Esophagus muscularis mucosa (tissue), 4 donors: Measurements from ENCODE around the gene DENND2C. TPM values are rescaled to one million over a fixed set of nuclear protein-coding genes. Genes with fewer than 3 reads are reported as not detected.
A peak's percentile ranks its signal among the peaks of the same experiment; 100 is the strongest.

Source experiments
- DNase-seq: peaks from one replicate; pipeline ENCODE4 v3.0.0-alpha.2; 2017; ENCODE audit errors: extremely low spot score
- H3K27ac ChIP-seq, 4 donors: fragments of 200-600 bp; sonication (generic); replicated peaks in 1 of 4; 1 replicate in 3 of 4; 2 replicates in 1 of 4; pipeline ENCODE4 v1.5.1; 2016 to 2019; ENCODE audit warnings: mild to moderate bottlenecking in 1 of 4
- H3K27me3 ChIP-seq, 4 donors: fragments of 200-600 bp; sonication (generic); one replicate each; pipeline versions ENCODE4 v1.5.1 to v1.6.0; 2016 to 2019
- H3K36me3 ChIP-seq, 4 donors: fragments of 200-600 bp; sonication (generic); one replicate each; pipeline ENCODE4 v1.5.1; 2016 to 2019
- H3K4me1 ChIP-seq, 4 donors: fragments of 200-600 bp; sonication (generic); one replicate each; pipeline ENCODE4 v1.5.1; 2016 to 2019
- H3K4me3 ChIP-seq, 4 donors: fragments of 200-600 bp; sonication (generic); 1 replicate in 2 of 4; 2 replicates in 2 of 4; pipeline ENCODE4 v1.5.1; 2016 to 2019; ENCODE audit warnings: mild to moderate bottlenecking in 4 of 4, moderate library complexity in 1 of 4
- H3K9me3 ChIP-seq, 4 donors: fragments of 200-600 bp; sonication (generic); 1 replicate in 3 of 4; 2 replicates in 1 of 4; pipeline ENCODE4 v1.5.1; 2016 to 2019
- EP300 ChIP-seq: sonication (generic); formaldehyde crosslinking; IDR thresholded peaks from one replicate; pipeline ENCODE4 v1.6.1; 2017; ENCODE audit warnings: antibody characterized with exemption
- POLR2A ChIP-seq: fragments of 450-650 bp; IDR thresholded peaks from one replicate; pipeline ENCODE4 v1.6.1; 2017; ENCODE audit warnings: antibody characterized with exemption, moderate library complexity, mild to moderate bottlenecking, low read depth
- POLR2AphosphoS5 ChIP-seq, 2 donors: sonication (generic); formaldehyde crosslinking; IDR thresholded peaks; one replicate each; pipeline ENCODE4 v1.6.1; 2017; ENCODE audit warnings: antibody characterized with exemption in 2 of 2
- WGBS: methylation state at CpG from one replicate; pipeline ENCODE4 v1.1.5; 2018; 5-methylcytosine and 5-hydroxymethylcytosine counted together
- intact Hi-C: fragments of 100-400 bp; cut with DNase I; formaldehyde crosslinking; loops from one replicate; pipeline ENCODE4 v1.15.1; 2023
- total RNA-seq, 4 donors: library from RNA; depleted of rRNA; stranded (reverse); fragments of >200 nt; gene quantifications; one replicate each; pipeline versions ENCODE4 v1.1.0 to v1.2.1, GENCODE V29; 2016
- TF ChIP-seq, protein P1 (sequence below), 3 experiments: fragments of 200-600 bp in 2 of 3; fragments of 450-650 bp in 1 of 3; sonication (generic) in 2 of 3; IDR thresholded peaks; one replicate each; pipeline ENCODE4 v1.5.1; 2017 to 2019; ENCODE audit warnings: antibody characterized with exemption in 3 of 3, mild to moderate bottlenecking in 2 of 3, moderate library complexity in 1 of 3

The DENND2C gene
- total RNA-seq, 4 donors from 2014 or later = 1.2 to 2.5 (median 2.0) TPM

DNA sequence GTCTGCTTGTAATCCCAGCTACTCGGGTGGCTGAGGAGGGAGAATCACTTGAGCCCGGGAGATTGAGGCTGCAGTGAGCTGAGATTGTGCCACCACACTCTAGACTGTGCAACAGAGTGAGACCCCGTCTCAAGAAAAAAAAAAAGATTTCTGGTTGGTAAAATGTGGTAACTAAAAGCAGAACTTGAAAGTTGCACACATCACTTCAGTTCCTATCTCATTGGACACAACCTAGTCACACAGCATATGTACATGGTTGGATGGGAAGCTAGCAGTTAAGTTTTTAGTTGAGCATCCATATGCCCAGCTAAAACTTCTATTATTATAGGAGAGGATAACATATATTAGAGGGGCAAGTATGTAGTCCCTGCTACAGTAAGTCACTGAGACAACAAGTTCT, 110.5 kb downstream of the DENND2C start:
- no peak overlapping the region for H3K4me3 ChIP-seq
- no peak overlapping the region for H3K27ac ChIP-seq
- intact Hi-C loops = no loop called here
- no peak for DNase-seq
- no peaks in the 10 kb centered on the region for H3K9me3 ChIP-seq
- peaks cover 0 to under 1% (median 0%) of the 10 kb centered on the region in 4 donors for H3K36me3 ChIP-seq
- no peaks in the 10 kb centered on the region for H3K27me3 ChIP-seq
- no peak for TF ChIP-seq POLR2AphosphoS5 (IDR thresholded peaks at IDR 0.05)
- TF ChIP-seq POLR2A = no peak
- TF ChIP-seq, protein P1, sequence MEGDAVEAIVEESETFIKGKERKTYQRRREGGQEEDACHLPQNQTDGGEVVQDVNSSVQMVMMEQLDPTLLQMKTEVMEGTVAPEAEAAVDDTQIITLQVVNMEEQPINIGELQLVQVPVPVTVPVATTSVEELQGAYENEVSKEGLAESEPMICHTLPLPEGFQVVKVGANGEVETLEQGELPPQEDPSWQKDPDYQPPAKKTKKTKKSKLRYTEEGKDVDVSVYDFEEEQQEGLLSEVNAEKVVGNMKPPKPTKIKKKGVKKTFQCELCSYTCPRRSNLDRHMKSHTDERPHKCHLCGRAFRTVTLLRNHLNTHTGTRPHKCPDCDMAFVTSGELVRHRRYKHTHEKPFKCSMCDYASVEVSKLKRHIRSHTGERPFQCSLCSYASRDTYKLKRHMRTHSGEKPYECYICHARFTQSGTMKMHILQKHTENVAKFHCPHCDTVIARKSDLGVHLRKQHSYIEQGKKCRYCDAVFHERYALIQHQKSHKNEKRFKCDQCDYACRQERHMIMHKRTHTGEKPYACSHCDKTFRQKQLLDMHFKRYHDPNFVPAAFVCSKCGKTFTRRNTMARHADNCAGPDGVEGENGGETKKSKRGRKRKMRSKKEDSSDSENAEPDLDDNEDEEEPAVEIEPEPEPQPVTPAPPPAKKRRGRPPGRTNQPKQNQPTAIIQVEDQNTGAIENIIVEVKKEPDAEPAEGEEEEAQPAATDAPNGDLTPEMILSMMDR (IDR thresholded peaks at IDR 0.05) = no peak
- no peak for TF ChIP-seq EP300
- H3K4me1 ChIP-seq = no peaks in the 10 kb centered on the region
- 89% methylated on average over 3 of the region's 3 CpGs for WGBS

DNA sequence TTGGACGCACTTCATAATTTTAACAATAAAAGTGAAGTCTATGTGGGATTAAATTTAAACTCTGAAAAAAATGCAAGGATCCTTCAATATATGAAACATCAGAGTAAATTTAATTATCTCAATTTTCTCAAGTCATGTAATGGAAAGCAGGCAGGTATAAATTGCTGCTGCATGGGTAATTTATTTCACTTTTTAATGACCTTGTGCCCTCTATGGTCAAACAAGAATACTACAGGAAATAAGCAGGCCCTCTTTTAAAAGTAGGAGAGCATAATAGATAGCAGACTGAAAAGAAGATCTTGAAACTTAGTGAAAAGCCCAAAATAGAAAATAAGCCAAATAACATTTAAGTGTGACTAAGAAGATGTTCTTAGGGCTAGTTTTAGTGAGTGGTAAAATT, 111.3 kb downstream of the DENND2C start:
- no peaks in the 10 kb centered on the region for H3K36me3 ChIP-seq
- no peaks in the 10 kb centered on the region for H3K27me3 ChIP-seq
- 56% methylated on average over 1 of the region's 1 CpG for WGBS
- no peaks in the 10 kb centered on the region for H3K9me3 ChIP-seq
- H3K4me3 ChIP-seq = no peak overlapping the region
- no peaks in the 10 kb centered on the region for H3K4me1 ChIP-seq
- no peak overlapping the region for H3K27ac ChIP-seq
- TF ChIP-seq, protein P1 (IDR thresholded peaks at IDR 0.05) = peak; percentile 9 to 26 (median 11)
- TF ChIP-seq POLR2AphosphoS5 (IDR thresholded peaks at IDR 0.05) = no peak
- intact Hi-C loops = no loop called here
- no peak for DNase-seq

DNA sequence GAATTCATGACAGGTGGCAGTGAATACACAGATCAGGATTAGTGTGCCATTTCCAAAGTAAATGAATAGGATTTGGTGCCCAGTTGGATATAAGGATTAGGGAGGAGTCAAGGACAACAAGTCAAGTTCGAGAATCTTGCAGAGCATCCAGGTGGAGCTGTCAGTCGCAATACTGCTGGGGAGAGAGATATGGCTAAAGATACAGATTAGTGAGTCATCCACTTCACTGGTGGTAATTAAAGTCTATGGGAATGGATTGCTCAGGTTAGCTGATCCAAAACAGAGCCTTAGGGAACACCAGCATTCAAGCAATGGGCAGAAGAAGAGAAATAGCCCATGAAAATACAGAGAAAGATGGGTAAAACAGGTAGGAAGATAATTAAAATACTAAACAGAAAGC, 115.3 kb downstream of the DENND2C start:
- H3K27me3 ChIP-seq = no peaks in the 10 kb centered on the region
- H3K27ac ChIP-seq = no peak overlapping the region
- 94% methylated on average over 2 of the region's 2 CpGs for WGBS
- no peak overlapping the region for H3K4me3 ChIP-seq
- no peaks in the 10 kb centered on the region for H3K4me1 ChIP-seq
- TF ChIP-seq EP300 = no peak
- no peak for TF ChIP-seq POLR2A
- TF ChIP-seq POLR2AphosphoS5 (IDR thresholded peaks at IDR 0.05) = no peak
- TF ChIP-seq, protein P1 (IDR thresholded peaks at IDR 0.05) = no peak
- H3K36me3 ChIP-seq = no peaks in the 10 kb centered on the region
- H3K9me3 ChIP-seq = no peaks in the 10 kb centered on the region
- DNase-seq = no peak
- intact Hi-C loops = no loop called here

DNA sequence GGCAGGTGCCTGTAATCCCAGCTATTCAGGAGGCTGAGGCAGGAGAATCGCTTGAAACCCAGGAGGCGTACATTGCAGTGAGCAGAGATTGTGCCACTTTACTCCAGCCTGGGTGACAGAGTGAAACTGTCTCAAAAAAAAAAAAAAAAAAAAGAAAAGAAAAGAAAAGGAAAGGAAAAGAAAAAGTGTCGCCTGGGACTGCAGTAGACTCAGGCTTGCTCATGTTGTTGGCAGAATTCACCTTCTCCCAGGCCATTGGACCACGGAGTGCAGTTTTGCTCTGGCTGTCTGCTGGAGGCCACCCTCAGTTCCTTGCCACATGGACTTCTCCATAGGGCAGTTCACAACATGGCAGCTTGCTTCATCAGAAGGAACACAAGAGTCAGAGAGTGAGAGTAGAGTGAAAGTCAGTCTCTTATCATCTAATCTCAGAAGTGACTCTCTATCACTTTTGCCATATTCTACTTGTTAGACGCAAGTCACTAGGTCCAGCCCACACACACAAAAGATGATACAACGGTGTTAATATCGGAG, 117.7 kb downstream of the DENND2C start:
- H3K27ac ChIP-seq = no peak overlapping the region
- no peaks in the 10 kb centered on the region for H3K4me1 ChIP-seq
- no peak overlapping the region for H3K4me3 ChIP-seq
- no peaks in the 10 kb centered on the region for H3K36me3 ChIP-seq
- no peak for DNase-seq
- 91% methylated on average over 7 of the region's 7 CpGs for WGBS
- TF ChIP-seq EP300 = no peak
- no peak for TF ChIP-seq POLR2A
- TF ChIP-seq, protein P1 (IDR thresholded peaks at IDR 0.05) = no peak
- no peak for TF ChIP-seq POLR2AphosphoS5 (IDR thresholded peaks at IDR 0.05)
- intact Hi-C loops = no loop called here
- H3K27me3 ChIP-seq = no peaks in the 10 kb centered on the region
- H3K9me3 ChIP-seq = no peaks in the 10 kb centered on the region

DNA sequence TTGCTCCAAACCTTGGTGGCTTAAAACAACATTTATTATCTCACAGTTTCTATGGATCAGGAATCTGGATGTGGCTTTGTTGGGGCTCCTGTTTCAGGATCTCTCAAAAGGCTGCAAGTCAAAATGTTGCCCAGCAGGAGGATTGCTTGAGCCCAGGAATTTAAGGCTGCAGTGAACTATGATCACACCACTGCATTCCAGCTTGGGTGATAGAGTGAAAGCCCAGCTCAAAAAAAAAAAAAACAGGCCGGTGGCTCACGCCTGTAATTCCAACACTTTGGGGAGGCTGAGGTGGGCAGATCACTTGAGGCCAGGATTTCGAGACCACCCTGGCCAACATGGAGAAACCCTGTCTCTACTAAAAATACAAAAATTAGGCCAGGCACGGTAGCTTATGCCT, 118.4 kb downstream of the DENND2C start:
- H3K27ac ChIP-seq = no peak overlapping the region
- TF ChIP-seq, protein P1 (IDR thresholded peaks at IDR 0.05) = no peak
- TF ChIP-seq EP300 = no peak
- no peak for DNase-seq
- no peaks in the 10 kb centered on the region for H3K27me3 ChIP-seq
- H3K36me3 ChIP-seq = no peaks in the 10 kb centered on the region
- 88% methylated on average over 4 of the region's 4 CpGs for WGBS
- no peak overlapping the region for H3K4me3 ChIP-seq
- no peaks in the 10 kb centered on the region for H3K4me1 ChIP-seq
- H3K9me3 ChIP-seq = no peaks in the 10 kb centered on the region
- intact Hi-C loops = no loop called here
